Suppressor macrophage (primary cell): ENCODE data around the gene ALK.

Source experiments
- DNase-seq, 4 experiments: peaks; one replicate each; pipeline ENCODE4 v3.0.0-alpha.2; 2020 to 2022

Gene ALK

DNA sequence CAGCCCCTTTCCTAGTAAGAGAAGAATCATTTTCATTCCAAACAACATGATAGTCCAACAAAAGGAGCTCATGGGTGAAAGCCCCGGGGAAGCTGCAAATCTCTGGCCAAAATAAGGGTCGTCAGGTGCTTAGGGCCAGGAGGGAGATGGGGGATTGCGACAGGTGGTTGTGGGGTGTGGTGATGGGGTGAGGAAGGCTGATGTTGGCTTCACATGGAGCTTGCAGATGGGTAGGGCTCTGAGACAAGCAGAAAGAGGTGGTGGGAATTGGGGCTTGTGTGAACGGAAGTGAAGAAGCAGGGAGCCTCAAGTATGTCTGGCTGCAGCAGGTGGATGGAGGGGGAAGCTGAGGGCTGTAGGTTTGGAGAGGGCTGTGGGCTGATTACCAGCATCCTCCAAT, 680.0 kb downstream of the ALK start:
- DNase-seq, result no peak

DNA sequence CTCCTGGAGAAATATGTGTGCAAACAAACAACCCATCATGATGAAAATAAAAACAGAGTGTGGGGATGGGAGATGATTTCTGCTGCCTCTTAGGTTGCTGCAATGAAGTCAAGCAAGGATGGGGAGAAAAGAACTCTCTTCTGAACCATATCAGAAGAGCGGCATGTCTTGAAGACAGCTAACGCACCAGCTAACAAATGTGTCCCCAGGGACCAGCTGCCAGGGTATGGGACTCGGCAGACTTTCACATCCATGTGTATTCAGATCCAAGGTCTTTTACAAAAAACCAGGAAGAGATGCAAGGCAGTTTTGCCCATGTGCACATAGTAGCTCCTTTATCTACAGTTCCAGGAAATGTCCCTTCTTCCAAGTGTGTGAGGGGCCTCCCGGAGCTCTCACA, 680.8 kb downstream of the ALK start:
- DNase-seq, result no peak

DNA sequence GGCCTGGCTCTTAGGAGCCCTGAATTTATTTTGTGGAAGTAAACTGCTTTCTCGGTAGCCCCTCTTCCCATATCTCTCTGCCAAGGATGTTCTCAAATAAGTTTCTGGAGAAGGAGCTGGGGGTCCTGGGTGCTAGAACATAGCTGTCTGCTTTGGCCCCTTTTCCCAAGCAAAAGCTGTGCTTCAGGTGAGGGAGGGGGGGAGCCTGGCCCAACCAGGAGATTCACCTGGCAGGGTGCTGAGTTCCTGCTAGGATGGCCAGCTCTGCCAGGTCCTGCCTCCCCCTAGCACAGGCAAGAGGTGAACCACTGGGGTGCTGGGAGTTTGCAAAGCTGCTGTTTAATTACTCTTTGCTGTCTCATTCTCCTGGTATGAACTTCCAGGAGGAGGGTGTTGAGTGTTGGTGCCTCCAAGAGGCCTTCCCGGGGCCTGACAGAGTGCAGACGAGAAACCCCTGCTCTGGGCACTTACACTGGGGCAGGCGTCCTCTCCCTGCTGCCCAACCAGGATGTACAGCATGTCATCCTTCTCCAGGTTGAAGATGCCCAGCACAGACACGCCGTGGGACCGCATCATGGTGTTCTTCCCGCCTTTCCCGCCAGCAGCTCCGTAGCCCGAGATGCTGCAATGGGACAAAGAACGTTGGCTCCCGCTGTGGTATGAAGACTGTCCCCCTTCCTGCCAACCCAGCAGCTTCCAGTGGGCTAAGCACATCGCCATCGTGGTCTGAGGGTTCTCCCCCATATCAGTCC, 682.0 kb downstream of the ALK start:
- DNase-seq, result no peak

DNA sequence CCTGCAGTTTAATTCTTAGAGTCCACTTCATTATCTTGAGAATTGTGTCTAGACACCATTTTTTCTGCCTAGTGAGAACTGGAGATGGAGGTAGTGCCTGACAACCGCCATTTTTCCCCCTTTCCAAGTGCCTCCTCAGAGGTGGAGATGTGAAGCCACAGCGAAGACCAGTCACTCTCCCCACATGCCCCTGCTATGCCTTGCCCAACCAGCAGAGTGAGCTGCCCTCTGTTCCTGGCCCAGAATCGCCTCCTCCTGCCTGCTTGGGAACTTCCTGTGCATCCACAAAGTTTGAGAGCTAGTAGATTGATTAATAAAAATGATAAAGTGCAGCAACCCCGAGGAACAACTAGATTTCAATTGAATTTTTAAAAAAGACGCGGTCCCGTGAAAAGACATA, 682.9 kb downstream of the ALK start:
- peak; percentile 48 to 74 (median 62) for DNase-seq

DNA sequence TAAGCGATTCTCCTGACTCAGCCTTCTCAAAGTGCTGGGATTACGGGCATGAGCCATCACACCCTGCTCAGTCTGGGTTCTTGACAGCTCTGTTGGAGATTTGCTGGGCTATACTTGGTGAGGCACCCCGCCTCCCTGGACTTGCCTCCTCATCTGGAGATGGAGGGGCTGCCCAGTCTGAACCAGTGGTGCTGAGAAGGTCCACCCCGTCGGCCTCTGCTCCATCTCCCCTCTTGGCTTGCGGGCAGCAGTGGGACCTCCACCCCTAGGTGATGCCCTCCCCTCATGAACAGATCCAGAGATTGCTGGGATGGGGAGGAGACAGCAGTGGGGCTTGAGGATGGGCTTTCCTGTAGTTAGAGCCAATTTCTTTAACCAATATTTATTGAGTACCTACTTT, 685.3 kb downstream of the ALK start:
- no peak for DNase-seq

DNA sequence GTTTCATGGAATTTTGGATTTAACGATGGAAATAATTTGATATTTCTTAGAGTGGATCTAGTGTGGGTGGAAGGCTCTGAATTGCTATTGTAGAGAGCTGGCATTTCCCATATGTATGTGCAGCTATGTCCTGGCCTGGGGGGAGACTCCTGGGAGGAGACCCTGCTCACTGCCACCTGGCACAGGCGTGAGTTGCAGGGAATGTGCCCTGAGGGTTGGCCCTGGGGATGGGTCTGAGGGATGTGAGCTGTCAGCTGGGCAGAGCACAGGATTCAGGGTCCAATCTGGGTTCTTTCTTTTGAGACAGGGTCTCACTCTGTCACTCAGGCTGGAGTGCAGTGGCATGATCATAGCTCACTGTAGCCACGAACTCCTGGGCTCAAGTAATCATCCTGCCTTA, 686.0 kb downstream of the ALK start:
- DNase-seq, result no peak

DNA sequence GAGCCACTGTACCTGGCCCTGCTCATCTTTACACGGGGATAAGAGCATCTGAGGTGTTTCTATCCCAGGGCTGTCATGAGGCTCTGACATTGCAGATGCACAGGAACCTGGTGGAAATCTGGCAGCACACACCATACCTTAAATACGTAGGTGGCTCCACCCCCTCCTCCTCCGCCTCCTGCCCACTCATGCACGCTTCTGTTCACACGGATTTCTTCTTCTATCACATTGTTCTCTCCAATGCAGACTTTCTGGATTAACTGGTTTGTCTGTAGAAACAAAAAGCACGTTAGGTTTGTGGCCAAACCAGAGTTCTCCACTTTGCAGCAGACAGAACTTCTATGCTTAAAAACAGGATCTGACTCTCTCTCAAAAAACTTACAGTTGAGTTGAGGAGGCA, 688.0 kb downstream of the ALK start:
- no peak for DNase-seq

DNA sequence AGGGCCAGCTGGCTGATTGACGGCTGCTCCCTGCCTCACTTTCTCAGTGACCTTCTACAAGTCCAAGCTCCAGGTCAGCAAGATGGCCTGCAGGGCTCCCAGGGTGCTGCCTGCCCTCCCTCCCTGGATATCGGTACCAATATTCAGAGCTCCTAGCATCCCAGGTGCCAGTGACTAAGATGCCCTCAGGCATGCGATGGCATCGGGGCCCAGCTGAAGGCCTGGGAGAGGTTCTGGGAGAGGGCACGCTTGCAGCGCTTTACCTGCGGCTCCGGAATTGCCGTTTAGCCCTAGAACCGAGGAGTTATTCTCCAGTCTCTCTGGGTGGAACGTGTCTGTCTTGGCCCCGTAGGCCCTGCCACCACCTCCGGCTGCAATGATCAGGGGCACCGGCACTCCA, 689.3 kb downstream of the ALK start:
- DNase-seq, result no peak

DNA sequence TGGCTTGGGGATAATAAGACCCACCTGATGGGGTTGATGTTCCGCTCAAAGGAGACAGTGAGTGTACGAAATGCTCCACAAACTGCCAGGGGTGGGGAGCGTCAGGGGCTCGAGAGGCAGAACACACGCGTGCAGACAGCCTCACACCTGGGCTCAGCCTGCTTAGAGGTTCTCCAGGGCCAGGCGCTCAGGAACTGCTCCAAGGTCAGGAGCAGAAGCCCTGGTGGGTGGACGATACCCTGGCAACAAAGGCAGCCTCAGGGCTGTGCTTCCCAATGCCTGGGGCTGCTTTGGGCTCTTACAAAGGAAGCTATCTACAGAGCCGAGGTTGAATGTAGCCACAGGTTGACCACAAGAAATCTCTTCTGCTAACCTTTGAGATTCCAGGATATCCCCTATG, 691.7 kb downstream of the ALK start:
- DNase-seq, result no peak

DNA sequence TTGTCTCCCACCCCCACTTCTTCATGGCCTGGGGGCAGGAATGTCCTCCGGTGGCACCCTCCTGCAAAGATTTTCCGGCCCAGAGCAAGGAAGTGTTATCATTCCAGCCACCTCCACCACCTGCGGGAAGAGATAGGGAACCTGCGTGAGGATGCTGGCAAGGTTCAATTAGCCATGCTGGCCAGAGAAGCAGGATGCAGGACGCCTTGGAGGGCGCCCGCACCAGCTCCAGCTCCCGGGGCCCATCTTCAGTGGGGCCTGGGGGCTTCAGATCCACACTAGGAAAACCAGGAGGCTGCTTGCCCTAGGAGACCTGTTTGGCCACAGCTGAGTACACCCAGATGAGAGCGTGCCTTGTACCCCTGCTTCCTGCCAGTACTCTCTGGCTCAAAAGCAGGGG, 692.4 kb downstream of the ALK start:
- DNase-seq, result no peak

DNA sequence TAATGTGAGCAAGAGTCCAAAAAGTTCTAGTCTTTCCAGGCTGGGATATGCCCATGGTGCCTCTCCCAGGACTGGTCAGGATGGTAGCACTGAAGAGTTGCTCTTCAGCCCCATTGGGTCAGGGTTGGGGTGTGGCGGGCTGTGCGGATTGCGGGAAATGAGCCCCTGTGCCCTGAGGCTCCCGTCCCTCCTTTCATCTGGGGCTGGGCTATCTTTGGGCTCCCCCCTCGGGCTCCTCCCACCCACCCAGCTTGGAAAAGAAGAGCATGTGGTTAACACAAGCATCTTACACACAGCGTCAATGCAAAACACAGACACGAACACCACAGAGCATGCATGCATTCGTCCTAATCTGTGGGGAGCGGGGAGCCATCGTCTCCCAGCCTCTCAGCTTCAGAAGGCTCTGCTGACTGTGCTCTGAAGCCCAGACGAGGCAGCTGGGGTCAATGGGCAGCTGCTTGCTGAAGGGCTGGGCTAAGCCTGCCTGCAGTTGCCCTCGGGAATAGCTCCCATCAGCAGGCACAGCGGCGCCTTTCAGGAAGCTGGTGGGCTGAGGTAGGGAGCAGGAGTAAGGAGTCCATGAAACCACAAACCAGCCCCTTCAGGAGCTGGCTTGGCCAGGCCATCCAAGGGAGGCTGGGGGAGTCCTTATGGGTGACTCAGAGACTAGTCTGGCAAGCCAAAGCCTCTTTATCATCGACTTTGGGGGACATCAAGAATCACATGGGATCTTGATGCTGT, 693.3 kb downstream of the ALK start:
- DNase-seq, result no peak

DNA sequence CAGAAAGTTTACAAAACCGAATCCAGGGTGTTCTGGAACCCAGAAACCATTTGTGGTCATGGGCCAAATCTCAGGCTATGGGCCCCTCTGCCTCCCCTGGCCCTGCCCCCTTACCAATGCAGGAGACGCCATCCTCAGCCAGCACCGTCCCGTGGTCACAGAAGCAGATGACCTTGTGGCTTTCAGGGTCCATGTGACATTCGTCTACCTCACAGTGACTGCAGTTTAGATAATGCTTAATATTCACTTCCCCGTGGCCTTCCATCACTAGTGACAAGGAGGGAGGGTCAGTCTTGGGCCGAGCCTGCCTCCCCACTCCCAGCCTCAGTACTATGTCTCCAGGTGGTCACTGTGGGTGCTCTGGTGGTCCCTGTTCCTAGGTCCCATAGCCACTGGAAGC, 694.6 kb downstream of the ALK start:
- DNase-seq, result peak in 3 of 4 experiments; percentile 36 to 42 (median 40)

DNA sequence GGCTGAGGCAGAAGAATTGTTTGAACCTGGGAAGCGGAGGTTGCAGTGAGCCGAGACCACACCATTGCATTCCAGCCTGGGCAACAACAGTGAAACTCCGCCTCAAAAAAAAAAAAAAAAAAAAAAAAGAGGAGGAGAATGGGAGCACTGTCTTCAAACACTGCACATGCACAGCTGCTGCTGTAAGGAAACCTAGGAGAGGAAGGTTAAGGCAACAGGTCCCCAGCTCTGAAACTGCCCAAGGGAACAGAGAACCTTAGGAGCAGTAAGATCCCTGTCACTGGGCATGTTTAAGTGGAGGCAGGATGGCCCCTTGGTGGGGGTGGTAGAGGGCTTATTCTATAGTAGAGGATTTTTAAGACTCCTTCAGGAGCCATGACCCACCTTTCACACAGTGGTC, 695.0 kb downstream of the ALK start:
- DNase-seq, result no peak

DNA sequence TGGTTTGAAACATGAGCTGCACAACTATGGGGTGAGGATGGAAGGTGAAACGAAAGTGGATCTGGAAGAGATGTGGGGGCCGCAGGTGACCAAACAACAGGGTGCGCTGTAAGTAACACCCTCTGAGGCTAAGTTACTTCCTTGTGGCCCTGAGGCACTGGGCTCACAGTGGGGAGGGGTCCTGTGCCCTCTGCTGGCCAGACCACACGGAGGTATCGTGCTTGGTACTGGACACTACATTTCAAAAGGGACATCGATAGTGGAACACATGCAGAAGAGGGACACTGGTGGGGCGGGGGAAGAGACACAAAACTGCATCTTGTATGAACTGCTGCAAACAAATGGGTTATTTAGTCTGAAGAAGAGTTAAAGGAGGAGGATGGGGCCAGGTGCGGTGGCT, 695.6 kb downstream of the ALK start:
- no peak for DNase-seq

DNA sequence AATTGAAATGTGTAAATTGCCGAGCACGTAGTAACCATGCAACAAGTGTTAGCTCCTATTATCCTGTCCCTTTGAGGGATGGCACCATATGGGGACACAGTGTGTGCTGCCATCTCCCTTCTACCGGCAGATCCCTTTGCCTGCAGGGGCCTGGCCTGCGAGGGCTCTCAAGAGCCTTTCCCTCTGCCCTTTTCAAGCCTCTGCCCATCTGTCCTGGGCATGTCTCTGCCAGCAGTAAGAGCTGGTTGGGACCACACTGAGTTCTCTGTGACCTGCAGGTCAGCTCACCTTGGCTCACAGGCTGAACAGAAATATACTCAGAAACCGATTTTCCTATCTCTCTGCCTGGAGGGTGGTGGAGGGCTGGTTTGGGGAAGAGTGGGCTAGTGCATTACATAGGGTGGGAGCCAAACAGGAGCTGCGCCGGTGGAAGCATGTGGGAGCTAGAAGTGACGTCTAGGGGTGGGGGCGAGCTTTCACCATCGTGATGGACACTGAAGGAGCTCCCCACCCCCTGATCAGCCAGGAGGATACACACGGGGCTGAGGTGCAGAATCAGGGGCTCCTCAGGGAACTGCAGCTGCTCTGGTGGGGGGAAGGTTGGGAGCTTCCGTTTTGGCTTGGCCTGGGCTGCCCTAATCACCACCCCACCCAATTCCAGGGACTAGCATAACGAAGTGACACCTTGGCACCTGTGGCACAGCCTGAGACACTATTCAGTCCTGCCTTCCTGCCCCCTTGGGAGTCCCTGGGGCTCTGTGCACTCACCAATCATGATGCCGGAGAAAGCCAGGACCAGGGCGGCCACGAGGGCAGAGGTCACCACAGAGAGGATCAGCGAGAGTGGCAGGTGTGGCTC, 696.5 kb downstream of the ALK start:
- DNase-seq, result no peak

DNA sequence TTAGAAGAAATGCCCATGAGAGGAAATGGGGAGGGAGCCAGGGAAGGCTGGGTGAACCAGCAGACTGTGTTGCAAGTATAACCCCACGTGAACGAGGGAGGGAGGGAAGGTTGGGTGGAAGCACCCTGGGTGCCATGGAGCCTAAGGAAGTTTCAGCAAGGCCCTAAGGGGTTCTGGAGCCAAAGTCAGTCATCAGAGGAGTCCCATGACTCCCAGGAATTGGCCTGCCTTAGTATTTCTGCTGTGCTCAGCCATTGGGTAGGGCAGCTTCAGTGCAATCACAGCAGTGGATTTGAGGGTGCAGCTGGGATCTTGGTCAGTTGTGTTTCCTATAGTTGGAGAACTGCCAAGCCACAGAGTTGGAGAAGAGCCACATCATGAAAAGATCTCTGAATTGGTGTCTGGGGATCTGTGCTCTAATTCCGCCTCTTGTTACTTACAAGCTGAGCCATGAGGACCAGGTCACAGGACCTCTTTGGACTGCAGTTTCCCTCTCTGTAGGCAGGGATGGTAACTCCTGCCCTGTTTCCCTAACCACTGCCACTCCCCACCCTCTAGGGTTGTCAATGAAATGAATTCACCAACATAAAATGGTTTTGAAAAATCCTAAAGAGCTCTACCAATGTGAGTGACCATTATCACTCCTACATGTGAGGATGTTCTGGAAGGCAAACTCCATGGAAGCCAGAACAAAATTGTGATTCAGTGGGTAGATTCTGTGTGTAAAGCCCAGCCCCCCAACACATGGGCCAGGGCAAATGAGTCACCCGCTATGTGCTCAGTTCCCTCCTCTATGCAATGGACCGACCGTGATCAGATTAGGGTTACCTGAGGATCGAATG, 697.3 kb downstream of the ALK start:
- peak; percentile 94 to 97 (median 96) for DNase-seq

DNA sequence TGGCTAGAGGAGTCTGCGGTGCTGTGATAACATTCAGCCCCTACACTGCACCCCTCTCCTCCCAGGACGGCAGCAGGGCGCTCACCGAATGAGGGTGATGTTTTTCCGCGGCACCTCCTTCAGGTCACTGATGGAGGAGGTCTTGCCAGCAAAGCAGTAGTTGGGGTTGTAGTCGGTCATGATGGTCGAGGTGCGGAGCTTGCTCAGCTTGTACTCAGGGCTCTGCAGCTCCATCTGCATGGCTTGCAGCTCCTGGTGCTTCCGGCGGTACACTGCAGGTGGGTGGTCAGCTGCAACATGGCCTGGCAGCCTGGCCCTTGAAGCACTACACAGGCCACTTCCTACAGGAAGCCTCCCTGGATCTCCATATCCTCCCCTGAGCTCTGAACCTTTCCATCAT, 698.1 kb downstream of the ALK start:
- DNase-seq, result no peak

DNA sequence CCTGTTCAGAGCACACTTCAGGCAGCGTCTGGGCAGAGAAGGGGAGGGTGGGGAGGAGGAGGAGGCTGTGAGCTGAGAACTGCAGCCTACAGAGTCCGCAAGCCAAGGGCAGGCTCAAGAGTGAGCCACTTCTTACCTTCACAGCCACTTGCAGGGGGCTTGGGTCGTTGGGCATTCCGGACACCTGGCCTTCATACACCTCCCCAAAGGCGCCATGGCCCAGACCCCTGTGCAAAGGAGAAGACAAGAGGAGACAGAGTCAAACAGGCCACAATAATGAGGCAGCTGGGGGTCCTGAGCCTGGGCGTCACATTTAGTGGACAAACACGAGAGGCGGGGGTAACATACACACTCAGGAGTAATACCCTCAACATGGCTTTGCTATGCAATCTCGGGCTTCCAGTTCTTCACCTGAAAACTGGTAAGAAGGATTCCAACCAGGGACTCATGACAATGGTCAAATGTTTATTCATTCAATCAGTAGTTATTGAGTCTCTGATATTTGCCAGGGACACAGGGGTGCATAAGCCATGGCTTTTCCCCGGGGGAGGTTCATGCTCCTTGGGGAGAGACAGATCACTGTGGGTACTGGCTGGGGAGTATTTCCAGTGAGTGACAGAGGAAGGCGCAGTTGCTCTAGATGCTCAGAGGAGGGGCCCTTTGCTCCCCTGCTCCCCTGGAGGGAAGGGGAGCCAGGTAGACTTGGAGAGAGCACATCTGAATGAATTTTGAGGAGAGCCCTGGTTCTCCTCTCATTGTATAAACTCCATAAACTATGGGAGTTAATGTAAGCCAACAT, 698.8 kb downstream of the ALK start:
- DNase-seq, result no peak

DNA sequence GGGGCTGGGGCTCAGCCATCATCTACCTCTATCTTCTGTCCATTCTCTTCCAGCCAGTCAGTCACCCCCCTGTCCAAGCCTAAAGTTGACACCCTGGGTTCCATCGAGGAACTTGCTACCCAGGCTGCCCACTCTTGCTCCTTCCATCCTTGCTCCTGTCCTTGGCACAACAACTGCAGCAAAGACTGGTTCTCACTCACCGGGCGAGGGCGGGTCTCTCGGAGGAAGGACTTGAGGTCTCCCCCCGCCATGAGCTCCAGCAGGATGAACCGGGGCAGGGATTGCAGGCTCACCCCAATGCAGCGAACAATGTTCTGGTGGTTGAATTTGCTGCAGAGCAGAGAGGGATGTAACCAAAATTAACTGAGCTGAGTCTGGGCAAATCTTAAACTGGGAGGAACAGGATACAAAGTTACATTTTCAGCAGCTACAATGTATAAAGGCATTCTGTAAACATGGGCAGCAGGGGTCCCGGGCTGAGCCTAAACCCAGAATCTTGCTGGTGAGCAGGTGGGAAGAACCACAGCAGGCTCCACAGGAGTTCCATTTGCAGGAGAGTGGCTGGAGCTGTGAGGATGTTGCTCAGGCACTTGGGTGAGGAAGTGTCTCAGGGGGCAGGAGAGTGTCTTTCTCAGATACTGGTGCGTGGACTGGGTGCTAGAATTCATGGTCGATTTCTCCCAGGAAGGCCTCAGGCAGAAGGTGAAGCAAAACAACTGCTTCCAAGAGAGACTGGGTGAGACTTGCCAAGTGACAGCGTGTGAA, 700.7 kb downstream of the ALK start:
- no peak for DNase-seq

DNA sequence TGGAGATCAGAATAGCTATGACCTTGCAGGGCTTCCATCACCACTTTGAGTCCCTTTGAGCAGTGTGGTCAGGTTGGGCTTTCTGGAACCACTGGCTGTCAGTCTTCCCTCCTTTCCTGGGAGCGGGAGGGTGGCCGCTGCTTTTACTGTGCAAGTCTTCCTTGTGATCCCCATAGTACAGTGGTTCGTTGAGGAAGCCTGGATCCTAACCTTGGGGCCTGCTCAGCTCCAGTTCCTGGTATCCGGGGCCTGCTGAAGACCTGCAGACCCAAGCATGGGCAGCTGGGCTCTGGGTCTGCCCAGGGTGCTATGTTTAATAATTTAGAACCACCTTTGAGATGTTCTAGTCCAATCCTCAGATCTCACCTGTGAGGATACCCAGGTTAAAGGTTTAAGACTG, 702.0 kb downstream of the ALK start:
- DNase-seq, result no peak
